H9 (cell line): Measurements from ENCODE around the gene MRC1. TPM values are rescaled to one million over a fixed set of nuclear protein-coding genes. Genes with fewer than 3 reads are reported as not detected.

Source experiments
- DNase-seq: peaks from one replicate; pipeline ENCODE4 v3.0.0-alpha.2; 2017
- H2AFZ ChIP-seq: one replicate; pipeline ENCODE4 v1.6.1; 2013; ENCODE audit warnings: mild to moderate bottlenecking, low read length, control low read depth, moderate library complexity
- H2AK5ac ChIP-seq: 2 replicates; pipeline ENCODE4 v1.6.1; 2013; ENCODE audit warnings: low read length, control low read depth, mixed read lengths; ENCODE audit not compliant: insufficient read length
- H2BK120ac ChIP-seq: one replicate; pipeline ENCODE4 v1.6.1; 2013; ENCODE audit warnings: low read depth, mild to moderate bottlenecking, low read length, control low read depth, inconsistent platforms; ENCODE audit not compliant: poor library complexity, severe bottlenecking
- H2BK12ac ChIP-seq: 2 replicates; pipeline ENCODE4 v1.6.1; 2013; ENCODE audit warnings: low read length, control low read depth, mixed read lengths, low read depth; ENCODE audit not compliant: insufficient read length
- H2BK15ac ChIP-seq: 2 replicates; pipeline ENCODE4 v1.6.1; 2013; ENCODE audit warnings: low read depth, low read length, control low read depth
- H2BK20ac ChIP-seq: one replicate; pipeline ENCODE4 v1.6.1; 2013; ENCODE audit warnings: low read depth, mild to moderate bottlenecking, low read length, control low read depth, inconsistent platforms; ENCODE audit not compliant: poor library complexity, severe bottlenecking
- H2BK5ac ChIP-seq: 2 replicates; pipeline ENCODE4 v1.6.1; 2013; ENCODE audit warnings: low read length, control low read depth, mixed read lengths; ENCODE audit not compliant: insufficient read length
- H3K14ac ChIP-seq: 2 replicates; pipeline ENCODE4 v1.6.1; 2013; ENCODE audit warnings: low read length, control low read depth; ENCODE audit not compliant: insufficient read depth
- H3K18ac ChIP-seq: 2 replicates; pipeline ENCODE4 v1.6.1; 2013; ENCODE audit warnings: low read depth, mild to moderate bottlenecking, mixed read lengths, low read length, control low read depth; ENCODE audit not compliant: insufficient read length
- H3K23ac ChIP-seq: 2 replicates; pipeline ENCODE4 v1.6.1; 2013; ENCODE audit warnings: low read length, control low read depth, mixed read lengths, low read depth; ENCODE audit not compliant: insufficient read length
- H3K23me2 ChIP-seq: 2 replicates; pipeline ENCODE4 v1.6.1; 2013; ENCODE audit warnings: low read depth, mild to moderate bottlenecking, mixed read lengths, low read length, control low read depth; ENCODE audit not compliant: insufficient read length, poor library complexity, severe bottlenecking
- H3K27ac ChIP-seq: 2 replicates; pipeline ENCODE4 v1.5.1; 2013; ENCODE audit warnings: low read length, control low read depth, mixed read lengths, low read depth; ENCODE audit not compliant: insufficient read length
- H3K27me3 ChIP-seq: 2 replicates; pipeline ENCODE4 v1.6.1; 2013; ENCODE audit warnings: low read length, control low read depth, inconsistent platforms; ENCODE audit not compliant: insufficient read depth
- H3K4ac ChIP-seq: 2 replicates; pipeline ENCODE4 v1.6.1; 2013; ENCODE audit warnings: low read depth, mild to moderate bottlenecking, control low read depth, inconsistent platforms, low read length, moderate library complexity
- H3K4me1 ChIP-seq: 2 replicates; pipeline ENCODE4 v1.6.1; 2013; ENCODE audit warnings: low read length, control low read depth, inconsistent platforms; ENCODE audit not compliant: insufficient read depth
- H3K4me2 ChIP-seq: 2 replicates; pipeline ENCODE4 v1.6.1; 2013; ENCODE audit warnings: low read length, control low read depth, mixed read lengths; ENCODE audit not compliant: insufficient read length, insufficient read depth
- H3K56ac ChIP-seq: 2 replicates; pipeline ENCODE4 v1.6.1; 2013; ENCODE audit warnings: low read depth, mild to moderate bottlenecking, mixed read lengths, low read length, control low read depth; ENCODE audit not compliant: insufficient read length
- H3K79me1 ChIP-seq: 2 replicates; pipeline ENCODE4 v1.6.1; 2013; ENCODE audit warnings: low read depth, mild to moderate bottlenecking, moderate library complexity, low read length, control low read depth, inconsistent platforms; ENCODE audit not compliant: insufficient read depth, poor library complexity, severe bottlenecking
- H3K79me2 ChIP-seq: 2 replicates; pipeline ENCODE4 v1.6.1; 2013; ENCODE audit warnings: low read length, control low read depth, inconsistent platforms; ENCODE audit not compliant: insufficient read depth
- H3K9ac ChIP-seq: 2 replicates; pipeline ENCODE4 v1.6.1; 2013; ENCODE audit warnings: low read length, control low read depth, mixed read lengths; ENCODE audit not compliant: insufficient read length; ENCODE audit errors: extremely low read depth
- H3K9me3 ChIP-seq: one replicate; pipeline ENCODE4 v1.6.1; 2013; ENCODE audit warnings: low read depth, low read length, inconsistent platforms; ENCODE audit not compliant: control insufficient read depth
- H3T11ph ChIP-seq: one replicate; pipeline ENCODE4 v1.6.1; 2013; ENCODE audit warnings: mild to moderate bottlenecking, low read length, control low read depth, inconsistent platforms
- H4K20me1 ChIP-seq: one replicate; pipeline ENCODE4 v1.6.1; 2013; ENCODE audit not compliant: control insufficient read depth, insufficient read length, insufficient read depth
- H4K5ac ChIP-seq: 2 replicates; pipeline ENCODE4 v1.6.1; 2013; ENCODE audit warnings: low read depth, mild to moderate bottlenecking, mixed read lengths, low read length, control low read depth; ENCODE audit not compliant: insufficient read length
- H4K8ac ChIP-seq: replicated peaks from 2 replicates; pipeline ENCODE4 v1.6.1; 2013; ENCODE audit warnings: low read length, control low read depth, mixed read lengths, low read depth; ENCODE audit not compliant: insufficient read length
- H4K91ac ChIP-seq: 2 replicates; pipeline ENCODE4 v1.6.1; 2013; ENCODE audit warnings: low read depth, mild to moderate bottlenecking, moderate library complexity, mixed read lengths, low read length, control low read depth; ENCODE audit not compliant: insufficient read length
- H3K27ac Mint-ChIP-seq, 3 experiments: 2 replicates in 2 of 3; 3 replicates in 1 of 3; pipeline ENCODE4 v1.8.0; 2020 to 2021; ENCODE audit warnings: mixed read lengths in 3 of 3, mild to moderate bottlenecking in 1 of 3, moderate library complexity in 1 of 3
- H3K27me3 Mint-ChIP-seq: 2 replicates; pipeline ENCODE4 v1.8.0; 2021; ENCODE audit warnings: low read depth, mild to moderate bottlenecking, moderate library complexity, mixed read lengths
- H3K36me3 Mint-ChIP-seq, 3 experiments: 2 replicates in 2 of 3; 3 replicates in 1 of 3; pipeline ENCODE4 v1.8.0; 2020 to 2021; ENCODE audit warnings: low read depth in 3 of 3, mixed read lengths in 3 of 3; ENCODE audit not compliant: insufficient read depth in 1 of 3
- H3K4me1 Mint-ChIP-seq, 2 experiments: 2 replicates each; pipeline ENCODE4 v1.8.0; 2020; ENCODE audit warnings: mixed read lengths in 2 of 2
- H3K4me3 Mint-ChIP-seq, 2 experiments: 2 replicates in 1 of 2; 3 replicates in 1 of 2; pipeline ENCODE4 v1.8.0; 2020 to 2021; ENCODE audit warnings: mild to moderate bottlenecking in 2 of 2, mixed read lengths in 2 of 2, moderate library complexity in 1 of 2
- H3K9me3 Mint-ChIP-seq, 2 experiments: 2 replicates in 1 of 2; 3 replicates in 1 of 2; pipeline ENCODE4 v1.8.0; 2020; ENCODE audit warnings: mild to moderate bottlenecking in 2 of 2, mixed read lengths in 2 of 2, moderate library complexity in 1 of 2
- WGBS: extraction: QIAGEN DNeasy Blood & Tissue Kit; methylation state at CpG from one replicate; pipeline ENCODE4 v1.1.7; 2013; ENCODE audit warnings: missing lambda C conversion rate, low lambda C conversion rate, mixed read lengths; ENCODE audit not compliant: insufficient read length; ENCODE audit errors: extremely low coverage; 5-methylcytosine and 5-hydroxymethylcytosine counted together
- total RNA-seq: library from RNA; stranded (reverse); gene quantifications from 2 replicates; pipeline ENCODE4 v1.2.1, GENCODE V29; 2021
- TF ChIP-seq, protein P1 (sequence below): fragments of 200-600 bp; sonication (generic); conservative IDR thresholded peaks from 3 replicates; pipeline ENCODE4 v1.8.0; 2021; ENCODE audit warnings: antibody characterized with exemption, mild to moderate bottlenecking

The MRC1 gene
- total RNA-seq, 1 experiment from 2014 or later = not detected

DNA sequence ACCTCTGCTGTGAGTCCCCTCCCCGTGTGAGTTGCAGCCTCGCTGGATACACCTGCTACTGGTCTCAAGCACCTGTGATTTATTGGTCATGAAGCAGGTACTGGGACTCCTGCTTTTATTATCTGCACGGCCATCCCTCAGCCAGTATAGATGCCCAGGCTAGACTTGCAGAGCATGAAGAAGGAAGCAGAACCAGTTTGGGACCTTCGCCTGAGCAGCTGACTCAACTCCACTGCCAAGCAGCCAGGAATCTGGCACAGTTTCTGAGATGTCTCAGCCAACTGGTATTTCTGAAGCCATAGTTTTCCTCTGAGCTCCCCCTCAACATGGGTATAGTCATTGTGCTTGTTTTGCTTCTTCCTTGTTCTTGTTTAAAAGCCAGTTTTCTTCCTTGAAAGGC is 114.6 kb downstream of the MRC1 start:
- no peak overlapping the region for H2BK12ac ChIP-seq
- no peak overlapping the region for H3K4me2 ChIP-seq
- TF ChIP-seq, protein P1, sequence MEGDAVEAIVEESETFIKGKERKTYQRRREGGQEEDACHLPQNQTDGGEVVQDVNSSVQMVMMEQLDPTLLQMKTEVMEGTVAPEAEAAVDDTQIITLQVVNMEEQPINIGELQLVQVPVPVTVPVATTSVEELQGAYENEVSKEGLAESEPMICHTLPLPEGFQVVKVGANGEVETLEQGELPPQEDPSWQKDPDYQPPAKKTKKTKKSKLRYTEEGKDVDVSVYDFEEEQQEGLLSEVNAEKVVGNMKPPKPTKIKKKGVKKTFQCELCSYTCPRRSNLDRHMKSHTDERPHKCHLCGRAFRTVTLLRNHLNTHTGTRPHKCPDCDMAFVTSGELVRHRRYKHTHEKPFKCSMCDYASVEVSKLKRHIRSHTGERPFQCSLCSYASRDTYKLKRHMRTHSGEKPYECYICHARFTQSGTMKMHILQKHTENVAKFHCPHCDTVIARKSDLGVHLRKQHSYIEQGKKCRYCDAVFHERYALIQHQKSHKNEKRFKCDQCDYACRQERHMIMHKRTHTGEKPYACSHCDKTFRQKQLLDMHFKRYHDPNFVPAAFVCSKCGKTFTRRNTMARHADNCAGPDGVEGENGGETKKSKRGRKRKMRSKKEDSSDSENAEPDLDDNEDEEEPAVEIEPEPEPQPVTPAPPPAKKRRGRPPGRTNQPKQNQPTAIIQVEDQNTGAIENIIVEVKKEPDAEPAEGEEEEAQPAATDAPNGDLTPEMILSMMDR = no peak
- H3K23me2 ChIP-seq = no peaks in the 10 kb centered on the region
- no peak for DNase-seq
- H3K4me1 Mint-ChIP-seq = peaks cover 16 to 18% of the 10 kb centered on the region in 2 experiments
- no peaks in the 10 kb centered on the region for H3K79me1 ChIP-seq
- no peak overlapping the region for H3K14ac ChIP-seq
- WGBS = no CpG with 5 or more reads among the region's 4 CpGs
- H4K20me1 ChIP-seq = no peaks in the 10 kb centered on the region
- H3K9ac ChIP-seq = no peak overlapping the region
- H2BK15ac ChIP-seq = no peak overlapping the region
- no peaks in the 10 kb centered on the region for H3K79me2 ChIP-seq
- no peak overlapping the region for H3K56ac ChIP-seq
- no peaks in the 10 kb centered on the region for H3K36me3 Mint-ChIP-seq
- no peaks in the 10 kb centered on the region for H3K9me3 ChIP-seq
- no peak overlapping the region for H4K91ac ChIP-seq
- no peak overlapping the region for H2BK120ac ChIP-seq
- no peak overlapping the region for H2AFZ ChIP-seq
- no peaks in the 10 kb centered on the region for H3K9me3 Mint-ChIP-seq
- H3T11ph ChIP-seq = no peak overlapping the region
- H2BK20ac ChIP-seq = no peak overlapping the region
- no peak overlapping the region for H3K27ac ChIP-seq
- H4K8ac ChIP-seq = no peak overlapping the region
- no peak overlapping the region for H3K23ac ChIP-seq
- H3K4me1 ChIP-seq = no peaks in the 10 kb centered on the region
- H2AK5ac ChIP-seq = no peak overlapping the region
- no peak overlapping the region for H3K27ac Mint-ChIP-seq
- H3K18ac ChIP-seq = no peak overlapping the region
- H3K4me3 Mint-ChIP-seq = no peak overlapping the region
- no peaks in the 10 kb centered on the region for H3K27me3 ChIP-seq
- no peaks in the 10 kb centered on the region for H3K27me3 Mint-ChIP-seq
- no peak overlapping the region for H3K4ac ChIP-seq
- no peak overlapping the region for H2BK5ac ChIP-seq
- H4K5ac ChIP-seq = no peak overlapping the region
